Breast epithelium (tissue), 3 donors: ENCODE data around the gene RAPGEF4.

ENCODE experiments used
- POLR2A ChIP-seq: fragments of 450-650 bp; IDR thresholded peaks from one replicate; pipeline ENCODE4 v1.6.1; 2016; ENCODE audit warnings: antibody characterized with exemption, mild to moderate bottlenecking, moderate library complexity
- POLR2AphosphoS5 ChIP-seq, 3 donors: sonication (generic); formaldehyde crosslinking; IDR thresholded peaks; one replicate each; pipeline ENCODE4 v1.6.1; 2017; ENCODE audit warnings: antibody characterized with exemption in 3 of 3
- TF ChIP-seq, protein P1 (sequence below), 3 donors: fragments of 450-650 bp; IDR thresholded peaks; one replicate each; pipeline ENCODE4 v1.5.1; 2016 to 2017; ENCODE audit warnings: antibody characterized with exemption in 3 of 3, mild to moderate bottlenecking in 3 of 3, moderate library complexity in 3 of 3

DNA sequence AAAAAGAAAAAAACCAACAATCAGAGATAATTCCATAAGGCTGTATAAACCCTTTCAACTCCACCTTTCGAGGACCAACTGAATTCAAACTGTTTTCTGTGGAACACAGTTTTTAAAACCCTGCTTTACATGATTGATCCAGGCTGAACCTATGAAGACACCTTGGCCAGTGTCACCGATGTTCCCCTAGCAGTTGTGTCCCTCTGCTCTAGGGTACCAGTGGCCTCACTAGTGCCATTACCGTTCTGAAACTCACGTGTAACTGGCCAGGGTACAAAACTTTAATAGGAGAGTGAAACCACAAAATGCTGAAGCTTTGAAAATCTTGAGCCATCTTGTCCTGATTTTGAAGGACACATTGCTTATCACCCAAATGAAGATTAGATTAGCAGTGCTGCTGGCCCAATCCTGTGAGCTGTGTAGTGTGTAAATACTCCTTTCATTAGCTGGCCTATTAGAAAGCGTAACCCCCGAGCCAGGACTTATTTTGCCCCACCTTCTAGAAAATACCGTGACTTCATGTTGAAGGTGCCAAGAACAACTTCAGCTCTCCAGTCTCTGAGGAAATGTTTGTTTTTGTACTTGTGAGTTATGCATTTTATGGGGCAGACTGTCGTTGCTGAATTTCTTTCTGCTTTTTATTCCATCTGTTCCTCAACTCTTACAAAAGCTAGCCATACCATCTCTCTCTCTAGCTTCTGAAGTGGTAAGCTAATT lies 192.2 kb downstream of the RAPGEF4 start:
- TF ChIP-seq, protein P1, sequence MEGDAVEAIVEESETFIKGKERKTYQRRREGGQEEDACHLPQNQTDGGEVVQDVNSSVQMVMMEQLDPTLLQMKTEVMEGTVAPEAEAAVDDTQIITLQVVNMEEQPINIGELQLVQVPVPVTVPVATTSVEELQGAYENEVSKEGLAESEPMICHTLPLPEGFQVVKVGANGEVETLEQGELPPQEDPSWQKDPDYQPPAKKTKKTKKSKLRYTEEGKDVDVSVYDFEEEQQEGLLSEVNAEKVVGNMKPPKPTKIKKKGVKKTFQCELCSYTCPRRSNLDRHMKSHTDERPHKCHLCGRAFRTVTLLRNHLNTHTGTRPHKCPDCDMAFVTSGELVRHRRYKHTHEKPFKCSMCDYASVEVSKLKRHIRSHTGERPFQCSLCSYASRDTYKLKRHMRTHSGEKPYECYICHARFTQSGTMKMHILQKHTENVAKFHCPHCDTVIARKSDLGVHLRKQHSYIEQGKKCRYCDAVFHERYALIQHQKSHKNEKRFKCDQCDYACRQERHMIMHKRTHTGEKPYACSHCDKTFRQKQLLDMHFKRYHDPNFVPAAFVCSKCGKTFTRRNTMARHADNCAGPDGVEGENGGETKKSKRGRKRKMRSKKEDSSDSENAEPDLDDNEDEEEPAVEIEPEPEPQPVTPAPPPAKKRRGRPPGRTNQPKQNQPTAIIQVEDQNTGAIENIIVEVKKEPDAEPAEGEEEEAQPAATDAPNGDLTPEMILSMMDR (IDR thresholded peaks at IDR 0.05), result no peak
- no peak for TF ChIP-seq POLR2A
- TF ChIP-seq POLR2AphosphoS5 (IDR thresholded peaks at IDR 0.05), result no peak
